ENCODE results near the gene KLHDC7B. TPM values are rescaled to one million over a fixed set of nuclear protein-coding genes. Genes with fewer than 3 reads are reported as not detected.

Gene KLHDC7B
- total RNA-seq (2014; rRNA removed; shearing (Covaris generic)) (0.08 and 0.25 TPM in 2 replicates), total RNA-seq (2022) (0.31 and 0.46 TPM in 2 replicates), Bru-seq, nascent RNA (percentile 17 among the genes with signal in this experiment), BruChase-seq, experiment 1, labeled RNA remaining after a 6-hour chase (not detected), BruChase-seq, experiment 2, labeled RNA remaining after a 2-hour chase (percentile 20 among the genes with signal in this experiment)
- long read RNA-seq, partial matches to known transcripts: 0 of 1 reads
- long read RNA-seq, other reads (novel, unspliced or antisense): 0 of 1 reads

DNA sequence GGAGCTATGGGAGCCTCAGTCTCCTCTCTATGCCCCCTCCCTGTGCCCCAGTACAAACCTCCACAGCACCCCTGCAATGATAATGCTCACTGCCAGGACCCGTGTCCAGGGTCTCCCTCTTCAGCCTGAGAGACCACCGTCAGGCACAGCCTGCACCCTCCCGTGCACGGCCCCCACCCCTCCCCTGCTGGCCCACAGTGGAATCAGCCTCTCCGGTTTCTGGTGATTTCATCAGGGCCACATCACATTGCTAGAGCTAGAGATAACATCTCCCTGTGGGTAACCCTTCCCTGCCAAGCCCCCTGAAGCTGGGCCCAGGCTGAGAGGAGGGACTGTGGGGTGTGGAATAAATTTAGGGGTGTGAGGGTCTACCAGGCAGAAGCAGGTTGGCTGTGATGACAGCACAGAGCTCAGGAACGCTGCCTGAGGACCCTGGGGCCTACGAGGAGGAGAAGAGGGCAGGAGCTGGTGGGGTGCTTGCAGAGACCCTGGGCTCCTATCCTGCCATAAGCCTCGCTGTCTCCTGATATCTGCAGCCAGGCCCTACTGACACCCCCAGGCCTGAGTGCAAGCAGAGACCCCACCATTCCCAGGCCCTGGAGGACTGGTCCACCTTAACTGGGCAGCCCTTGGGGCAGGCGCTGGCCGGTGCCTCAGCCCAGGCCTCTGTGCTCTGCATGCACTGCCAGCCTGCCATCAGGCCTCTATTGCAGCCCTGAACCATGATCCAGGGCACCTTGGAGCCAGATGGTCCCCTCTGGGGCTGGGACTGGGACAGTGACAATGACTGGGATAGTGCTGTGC, at the start of gene KLHDC7B:
Gene KLHDC7B (plus strand): TSS at position 378 of the 804 bp plus-strand sequence. CDS start 345 bp downstream, at position 723.
- Histone ChIP-seq H3K36me3 (ENCODE audit: insufficient read depth, low read length) (no peaks in the 10 kb centered on the region), H3K9me3 (ENCODE audit: low read length) (no peaks in the 10 kb centered on the region), H3K4me3 (ENCODE audit: low read depth, low read length, poor library complexity, severe bottlenecking) (no peak within 1 kb of the TSS), H3K9me2 (ENCODE audit: insufficient read depth, low read length) (no peaks in the 10 kb centered on the region), H3K4me2 (ENCODE audit: low read length) (peak within 1 kb of the TSS; percentile 51), H3K4me1 (ENCODE audit: insufficient read depth, low read length, poor library complexity, severe bottlenecking) (peaks cover 45% of the 10 kb centered on the region), H4K20me1 (ENCODE audit: insufficient read depth, low read length) (no peaks in the 10 kb centered on the region), H2AFZ (ENCODE audit: low read length) (peak within 1 kb of the TSS; percentile 34; the same call in 1 of the 2 replicates), H3K79me2 (ENCODE audit: insufficient read depth, low read depth, low read length) (no peaks in the 10 kb centered on the region), H3K27ac (ENCODE audit: low read depth, low read length, poor library complexity, severe bottlenecking) (no peak within 1 kb of the TSS)
- POLR2A ChIA-PET: interaction anchor here (0.6 to 0.7 kb wide), 3 partner anchors 11 to 52 kb away, joined by 3 to 4 read pairs (median 4); no protein-coding TSS in a partner anchor
- intact Hi-C loops (cut with micrococcal nuclease; ENCODE audit: unreplicated experiment): loop anchor here (2.0 kb wide), 1 partner anchor 37 kb away; the partner anchor contains the start of gene CHKB
- DNase-seq (ENCODE audit: low spot score): no peak
- no peak for TF ChIP-seq EZH2phosphoT487 (IDR thresholded peaks at IDR 0.05; ENCODE audit: borderline replicate concordance, low read depth, low read length)
- TF ChIP-seq, protein P1, sequence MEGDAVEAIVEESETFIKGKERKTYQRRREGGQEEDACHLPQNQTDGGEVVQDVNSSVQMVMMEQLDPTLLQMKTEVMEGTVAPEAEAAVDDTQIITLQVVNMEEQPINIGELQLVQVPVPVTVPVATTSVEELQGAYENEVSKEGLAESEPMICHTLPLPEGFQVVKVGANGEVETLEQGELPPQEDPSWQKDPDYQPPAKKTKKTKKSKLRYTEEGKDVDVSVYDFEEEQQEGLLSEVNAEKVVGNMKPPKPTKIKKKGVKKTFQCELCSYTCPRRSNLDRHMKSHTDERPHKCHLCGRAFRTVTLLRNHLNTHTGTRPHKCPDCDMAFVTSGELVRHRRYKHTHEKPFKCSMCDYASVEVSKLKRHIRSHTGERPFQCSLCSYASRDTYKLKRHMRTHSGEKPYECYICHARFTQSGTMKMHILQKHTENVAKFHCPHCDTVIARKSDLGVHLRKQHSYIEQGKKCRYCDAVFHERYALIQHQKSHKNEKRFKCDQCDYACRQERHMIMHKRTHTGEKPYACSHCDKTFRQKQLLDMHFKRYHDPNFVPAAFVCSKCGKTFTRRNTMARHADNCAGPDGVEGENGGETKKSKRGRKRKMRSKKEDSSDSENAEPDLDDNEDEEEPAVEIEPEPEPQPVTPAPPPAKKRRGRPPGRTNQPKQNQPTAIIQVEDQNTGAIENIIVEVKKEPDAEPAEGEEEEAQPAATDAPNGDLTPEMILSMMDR (conservative IDR thresholded peaks at IDR 0.05; ENCODE audit: low read length): 0 out of 2 replicates have a peak, but pooled peaks have one; percentile 19
- BruUV-seq (replicated peaks): no TSS peak
- CTCF ChIA-PET (ENCODE audit: unreplicated experiment): interaction anchor here (0.6 kb wide), 1 partner anchor 21 kb away, joined by 5 read pairs; no protein-coding TSS in a partner anchor

- H3K9me3 ChIP-seq (ENCODE audit: low read length): no peaks in the 10 kb centered on the region
- H4K20me1 ChIP-seq (ENCODE audit: insufficient read depth, low read length): no peaks in the 10 kb centered on the region
- no peak for DNase-seq (ENCODE audit: low spot score)
- no peaks in the 10 kb centered on the region for H3K9me2 ChIP-seq (ENCODE audit: insufficient read depth, low read length)
- POLR2A ChIA-PET: interaction anchor here (0.7 to 1.0 kb wide), 2 partner anchors 29 to 163 kb away, joined by 3 to 4 read pairs; partner anchors contain the start of gene SCO2
- H3K27ac ChIP-seq (ENCODE audit: low read depth, low read length, poor library complexity, severe bottlenecking): no peak overlapping the region
- H2AFZ ChIP-seq (ENCODE audit: low read length): no peak overlapping the region
- H3K4me2 ChIP-seq (ENCODE audit: low read length): no peak overlapping the region
- no peaks in the 10 kb centered on the region for H3K79me2 ChIP-seq (ENCODE audit: insufficient read depth, low read depth, low read length)
- intact Hi-C loops (cut with micrococcal nuclease; ENCODE audit: unreplicated experiment): no loop called here
- CTCF ChIA-PET (ENCODE audit: unreplicated experiment): interaction anchor here (1.2 kb wide), 1 partner anchor 24 kb away, joined by 4 read pairs; no protein-coding TSS in a partner anchor
- H3K4me3 ChIP-seq (ENCODE audit: low read depth, low read length, poor library complexity, severe bottlenecking): no peak overlapping the region
- TF ChIP-seq, protein P1 (conservative IDR thresholded peaks at IDR 0.05; ENCODE audit: low read length): no peak
- TF ChIP-seq EZH2phosphoT487 (IDR thresholded peaks at IDR 0.05; ENCODE audit: borderline replicate concordance, low read depth, low read length): no peak
- H3K36me3 ChIP-seq (ENCODE audit: insufficient read depth, low read length): no peaks in the 10 kb centered on the region
- peaks cover 22% of the 10 kb centered on the region for H3K4me1 ChIP-seq (ENCODE audit: insufficient read depth, low read length, poor library complexity, severe bottlenecking)
- no TSS peak for BruUV-seq (replicated peaks)
These were observed 48.6 kb upstream of the KLHDC7B start for GRCh38 chr22:50497093-50497492.
